ENCODE results near the gene ITIH1. TPM values are rescaled to one million over a fixed set of nuclear protein-coding genes. Genes with fewer than 3 reads are reported as not detected.

Gene ITIH1
- total RNA-seq, 1 donor from 2014 or later: not detected

GRCh38 chr3:52834871-52835501, 57.6 kb downstream of the ITIH1 start, which contains the start of gene MUSTN1:
MUSTN1 (minus strand) TSS chr3:52835019; CDS start chr3:52834948, 71 bp downstream.
- no peak for DNase-seq (ENCODE audit: extremely low read depth, low read depth, low spot score)

- DNase-seq (ENCODE audit: extremely low read depth, low read depth, low spot score): no peak
These were observed 58.5 kb downstream of the ITIH1 start for GRCh38 chr3:52835766-52836470.

GRCh38 chr3:52836471-52836845, 59.1 kb downstream of the ITIH1 start:
- no peak for DNase-seq (ENCODE audit: extremely low read depth, low read depth, low spot score)

- no peak for DNase-seq (ENCODE audit: extremely low read depth, low read depth, low spot score)
These were observed 59.6 kb downstream of the ITIH1 start for GRCh38 chr3:52836986-52837385.

GRCh38 chr3:52838561-52839267, 61.3 kb downstream of the ITIH1 start:
- no peak for DNase-seq (ENCODE audit: extremely low read depth, low read depth, low spot score)

- no peak for DNase-seq (ENCODE audit: extremely low read depth, low read depth, low spot score)
These were observed 61.8 kb downstream of the ITIH1 start for GRCh38 chr3:52839268-52839575.

- DNase-seq (ENCODE audit: extremely low read depth, low read depth, low spot score): no peak
These were observed 62.6 kb downstream of the ITIH1 start for GRCh38 chr3:52839892-52840545.

- DNase-seq (ENCODE audit: extremely low read depth, low read depth, low spot score): no peak
These were observed 64.0 kb downstream of the ITIH1 start for GRCh38 chr3:52841211-52841980.

Other genes starting within 250 kb of the ITIH1 start
- 134 and 228 TPM in 2 replicates for gene NT5DC2, start 243.7 kb upstream of the ITIH1 start, total RNA-seq
- 0.97 and 23.6 TPM in 2 replicates for gene UQCC5, start 241.0 kb upstream of the ITIH1 start, total RNA-seq
- 56.9 and 78.4 TPM in 2 replicates for gene PBRM1, start 91.7 kb upstream of the ITIH1 start, total RNA-seq
- gene GNL3, start 91.6 kb upstream of the ITIH1 start, total RNA-seq: 59.8 and 70.0 TPM in 2 replicates
- 93.5 and 93.6 TPM in 2 replicates for gene GLT8D1, start 71.8 kb upstream of the ITIH1 start, total RNA-seq
- gene SPCS1, start 71.5 kb upstream of the ITIH1 start, total RNA-seq: 156 and 169 TPM in 2 replicates
- gene NEK4, start 6.7 kb upstream of the ITIH1 start, total RNA-seq: 6.3 and 13.7 TPM in 2 replicates
- not detected in 2 replicates for gene ITIH3, start 17.2 kb downstream of the ITIH1 start, total RNA-seq
- 0.29 TPM in 1 of 2 replicates, not detected in the other for gene ITIH4, start 53.1 kb downstream of the ITIH1 start, total RNA-seq
- 2.7 TPM in 1 of 2 replicates, not detected in the other for gene MUSTN1, start 57.4 kb downstream of the ITIH1 start, total RNA-seq
- 14.0 and 28.5 TPM in 2 replicates for gene STIMATE, start 119.9 kb downstream of the ITIH1 start, total RNA-seq